Measurements from ENCODE around the gene FGF19. TPM values are rescaled to one million over a fixed set of nuclear protein-coding genes. Genes with fewer than 3 reads are reported as not detected.
"Not testable (repeated sequence)": the region's sequence is repeated elsewhere in the genome, so short reads cannot be mapped to it uniquely, and the experiment has no call there.

FGF19 gene
- total RNA-seq, 2 experiments from 2014 or later: 0.10 TPM; not detected in 1

- intact Hi-C loops (cut with micrococcal nuclease): loop anchor here (5.0 to 10.0 kb wide), 2 partner anchors 154 to 227 kb away; no protein-coding TSS in a partner anchor
- H3K27me3 Mint-ChIP-seq (ENCODE audit: low read depth): peaks cover 27% of the 10 kb centered on the region
- H3K27ac Mint-ChIP-seq; H3K9me3 Mint-ChIP-seq; H3K36me3 Mint-ChIP-seq (ENCODE audit: low read depth); CTCF ChIA-PET; H3K4me3 Mint-ChIP-seq: not testable (repeated sequence)
- peak; percentile 49 for DNase-seq
- H3K4me1 Mint-ChIP-seq (ENCODE audit: low read depth): peaks cover 10% of the 10 kb centered on the region
Observed at GRCh38 chr11:69687969-69688771, 15.7 kb downstream of the FGF19 start.

- intact Hi-C loops (cut with micrococcal nuclease): loop anchor here (1.0 to 10.0 kb wide), 4 partner anchors 155 to 504 kb away; no protein-coding TSS in a partner anchor
- Mint-ChIP-seq H3K9me3 (no peaks in the 10 kb centered on the region), H3K4me1 (ENCODE audit: low read depth) (peaks cover 10% of the 10 kb centered on the region), H3K36me3 (ENCODE audit: low read depth) (no peaks in the 10 kb centered on the region), H3K27ac (no peak overlapping the region), H3K4me3 (no peak overlapping the region), H3K27me3 (ENCODE audit: low read depth) (peaks cover 15% of the 10 kb centered on the region)
- CTCF ChIA-PET: no interaction called here
- DNase-seq: no peak
Observed at GRCh38 chr11:69686856-69687255, 17.0 kb downstream of the FGF19 start.

GRCh38 chr11:69686452-69686851, 17.4 kb downstream of the FGF19 start:
- CTCF ChIA-PET: interaction anchor here (0.6 kb wide), 2 partner anchors 164 to 192 kb away, joined by 3 to 8 read pairs; no protein-coding TSS in a partner anchor
- intact Hi-C loops (cut with micrococcal nuclease): loop anchor here (1.0 to 10.0 kb wide), 4 partner anchors 156 to 505 kb away; no protein-coding TSS in a partner anchor

GRCh38 chr11:69685348-69685747, 18.5 kb downstream of the FGF19 start:
- H3K36me3 Mint-ChIP-seq (ENCODE audit: low read depth): no peaks in the 10 kb centered on the region
- H3K4me1 Mint-ChIP-seq (ENCODE audit: low read depth): peaks cover 8% of the 10 kb centered on the region
- H3K27ac Mint-ChIP-seq: no peak overlapping the region
- H3K27me3 Mint-ChIP-seq (ENCODE audit: low read depth): peaks cover 10% of the 10 kb centered on the region
- intact Hi-C loops (cut with micrococcal nuclease): loop anchor here (2.0 to 10.0 kb wide), 3 partner anchors 115 to 229 kb away; no protein-coding TSS in a partner anchor
- no peak for DNase-seq
- no peaks in the 10 kb centered on the region for H3K9me3 Mint-ChIP-seq
- no peak overlapping the region for H3K4me3 Mint-ChIP-seq
- CTCF ChIA-PET: interaction anchor here (0.6 to 1.1 kb wide), 2 partner anchors 11 to 386 kb away, joined by 3 to 5 read pairs; no protein-coding TSS in a partner anchor

More at GRCh38 chr11:69686452-69686851, 17.4 kb downstream of the FGF19 start:
- peaks cover 8% of the 10 kb centered on the region for H3K4me1 Mint-ChIP-seq (ENCODE audit: low read depth)
- no peak for DNase-seq
- no peaks in the 10 kb centered on the region for H3K36me3 Mint-ChIP-seq (ENCODE audit: low read depth)
- H3K9me3 Mint-ChIP-seq: no peaks in the 10 kb centered on the region
- no peak overlapping the region for H3K4me3 Mint-ChIP-seq
- H3K27me3 Mint-ChIP-seq (ENCODE audit: low read depth): peaks cover 15% of the 10 kb centered on the region
- no peak overlapping the region for H3K27ac Mint-ChIP-seq

- intact Hi-C loops (cut with micrococcal nuclease): loop anchor here (2.0 to 10.0 kb wide), 3 partner anchors 116 to 230 kb away; no protein-coding TSS in a partner anchor
- CTCF ChIA-PET: interaction anchor here (0.6 to 1.1 kb wide), 2 partner anchors 11 to 13 kb away, joined by 3 to 5 read pairs; no protein-coding TSS in a partner anchor
- H3K4me1 Mint-ChIP-seq (ENCODE audit: low read depth): peaks cover 6% of the 10 kb centered on the region
- no peak for DNase-seq
- H3K27me3 Mint-ChIP-seq (ENCODE audit: low read depth): peaks cover 8% of the 10 kb centered on the region
- no peak overlapping the region for H3K4me3 Mint-ChIP-seq
- no peaks in the 10 kb centered on the region for H3K9me3 Mint-ChIP-seq
- no peaks in the 10 kb centered on the region for H3K36me3 Mint-ChIP-seq (ENCODE audit: low read depth)
- no peak overlapping the region for H3K27ac Mint-ChIP-seq
Observed at GRCh38 chr11:69684651-69685050, 19.2 kb downstream of the FGF19 start.

- DNase-seq: peak; percentile 20
- no peak overlapping the region for H3K27ac Mint-ChIP-seq
- H3K36me3 Mint-ChIP-seq (ENCODE audit: low read depth): no peaks in the 10 kb centered on the region
- peaks cover 6% of the 10 kb centered on the region for H3K4me1 Mint-ChIP-seq (ENCODE audit: low read depth)
- H3K9me3 Mint-ChIP-seq: no peaks in the 10 kb centered on the region
- CTCF ChIA-PET: interaction anchor here (0.6 to 1.1 kb wide), 3 partner anchors 12 to 387 kb away, joined by 3 to 5 read pairs (median 3); no protein-coding TSS in a partner anchor
- intact Hi-C loops (cut with micrococcal nuclease): loop anchor here (2.0 to 10.0 kb wide), 2 partner anchors 117 to 231 kb away; no protein-coding TSS in a partner anchor
- H3K4me3 Mint-ChIP-seq: no peak overlapping the region
- peaks cover 4% of the 10 kb centered on the region for H3K27me3 Mint-ChIP-seq (ENCODE audit: low read depth)
Observed at GRCh38 chr11:69683764-69684333, 20.0 kb downstream of the FGF19 start.

GRCh38 chr11:69682681-69683326, 21.0 kb downstream of the FGF19 start:
- Mint-ChIP-seq H3K4me1 (ENCODE audit: low read depth) (peaks cover 2% of the 10 kb centered on the region), H3K9me3 (no peaks in the 10 kb centered on the region), H3K36me3 (ENCODE audit: low read depth) (no peaks in the 10 kb centered on the region), H3K27me3 (ENCODE audit: low read depth) (peaks cover 2% of the 10 kb centered on the region), H3K27ac (no peak overlapping the region), H3K4me3 (no peak overlapping the region)
- CTCF ChIA-PET: interaction anchor here (0.5 kb wide), 1 partner anchor 669 kb away, joined by 4 read pairs; no protein-coding TSS in a partner anchor
- no peak for DNase-seq
- intact Hi-C loops (cut with micrococcal nuclease): loop anchor here (10.0 kb wide), 1 partner anchor 232 kb away; no protein-coding TSS in a partner anchor

- H3K36me3 Mint-ChIP-seq (ENCODE audit: low read depth): no peaks in the 10 kb centered on the region
- intact Hi-C loops (cut with micrococcal nuclease): loop anchor here (10.0 kb wide), 1 partner anchor 233 kb away; no protein-coding TSS in a partner anchor
- DNase-seq: no peak
- H3K4me1 Mint-ChIP-seq (ENCODE audit: low read depth): peaks cover 2% of the 10 kb centered on the region
- no peak overlapping the region for H3K27ac Mint-ChIP-seq
- H3K4me3 Mint-ChIP-seq: no peak overlapping the region
- no peaks in the 10 kb centered on the region for H3K9me3 Mint-ChIP-seq
- CTCF ChIA-PET: no interaction called here
- H3K27me3 Mint-ChIP-seq (ENCODE audit: low read depth): peaks cover 2% of the 10 kb centered on the region
Observed at GRCh38 chr11:69682221-69682620, 21.6 kb downstream of the FGF19 start.

- CTCF ChIA-PET: interaction anchor here (0.6 kb wide), 2 partner anchors 21 to 113 kb away, joined by 3 to 7 read pairs; no protein-coding TSS in a partner anchor
- peaks cover 2% of the 10 kb centered on the region for H3K4me1 Mint-ChIP-seq (ENCODE audit: low read depth)
- DNase-seq: no peak
- no peak overlapping the region for H3K4me3 Mint-ChIP-seq
- H3K27ac Mint-ChIP-seq: no peak overlapping the region
- H3K27me3 Mint-ChIP-seq (ENCODE audit: low read depth): peaks cover 2% of the 10 kb centered on the region
- H3K9me3 Mint-ChIP-seq: no peaks in the 10 kb centered on the region
- intact Hi-C loops (cut with micrococcal nuclease): loop anchor here (10.0 kb wide), 1 partner anchor 234 kb away; no protein-coding TSS in a partner anchor
- no peaks in the 10 kb centered on the region for H3K36me3 Mint-ChIP-seq (ENCODE audit: low read depth)
Observed at GRCh38 chr11:69680688-69681087, 23.1 kb downstream of the FGF19 start.

- CTCF ChIA-PET: no interaction called here
- Mint-ChIP-seq H3K9me3 (no peaks in the 10 kb centered on the region), H3K36me3 (ENCODE audit: low read depth) (peaks cover 1% of the 10 kb centered on the region), H3K27ac (no peak overlapping the region), H3K27me3 (ENCODE audit: low read depth) (no peaks in the 10 kb centered on the region), H3K4me1 (ENCODE audit: low read depth) (peaks cover 19% of the 10 kb centered on the region), H3K4me3 (no peak overlapping the region)
- intact Hi-C loops (cut with micrococcal nuclease): loop anchor here (5.0 kb wide), 1 partner anchor 525 kb away; the partner anchor contains the start of gene FADD
- no peak for DNase-seq
Observed at GRCh38 chr11:69677749-69678148, 26.1 kb downstream of the FGF19 start.

GRCh38 chr11:69674886-69675714, 28.7 kb downstream of the FGF19 start, which contains the start of gene LTO1:
Gene LTO1, minus strand, starts transcription at chr11:69675353. Its CDS starts 114 bp downstream, at chr11:69675239.
- CTCF ChIA-PET: interaction anchor here (0.7 to 2.4 kb wide), 3 partner anchors 32 to 236 kb away, joined by 3 to 6 read pairs (median 4); no protein-coding TSS in a partner anchor
- peaks cover 4% of the 10 kb centered on the region for H3K36me3 Mint-ChIP-seq (ENCODE audit: low read depth)
- H3K27ac Mint-ChIP-seq: peak within 1 kb of the TSS; percentile 78
- DNase-seq: peak; percentile 95
- H3K9me3 Mint-ChIP-seq: no peaks in the 10 kb centered on the region
- H3K4me1 Mint-ChIP-seq (ENCODE audit: low read depth): peaks cover 23% of the 10 kb centered on the region
- no peaks in the 10 kb centered on the region for H3K27me3 Mint-ChIP-seq (ENCODE audit: low read depth)
- peak within 1 kb of the TSS; percentile 90 for H3K4me3 Mint-ChIP-seq
- intact Hi-C loops (cut with micrococcal nuclease): loop anchor here (5.0 kb wide), 1 partner anchor 527 kb away; the partner anchor contains the start of gene FADD

Data from activated naive CD4-positive, alpha-beta T cell treated with anti-CD3 and anti-CD28 coated beads for 36 hours (primary cell).